ENCODE data around the gene TJP2. TPM values are rescaled to one million over a fixed set of nuclear protein-coding genes. Genes with fewer than 3 reads are reported as not detected.

TJP2 gene
- total RNA-seq, 1 experiment from 2014 or later = 155 TPM

DNA sequence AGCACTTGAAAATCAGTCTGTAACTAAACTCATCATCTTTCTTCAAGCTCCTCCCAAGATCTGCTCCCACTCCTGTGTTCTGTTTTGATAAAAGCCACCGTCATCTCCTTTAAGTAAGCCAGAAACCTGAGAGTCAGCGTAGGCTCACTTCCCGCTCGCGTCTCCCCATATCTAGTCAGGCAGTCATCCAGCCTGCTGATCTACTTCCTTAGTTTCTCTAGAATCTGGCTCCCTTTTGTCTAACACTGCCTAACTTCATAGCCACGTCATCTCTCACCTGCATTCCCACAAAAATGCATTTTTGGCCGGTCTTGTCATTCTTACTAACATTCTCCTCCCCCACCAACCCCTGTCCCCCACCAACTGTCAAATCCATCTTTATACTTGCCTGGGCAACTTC, 3.0 kb upstream of the TJP2 start (continued):
- TF ChIP-seq, protein P1, sequence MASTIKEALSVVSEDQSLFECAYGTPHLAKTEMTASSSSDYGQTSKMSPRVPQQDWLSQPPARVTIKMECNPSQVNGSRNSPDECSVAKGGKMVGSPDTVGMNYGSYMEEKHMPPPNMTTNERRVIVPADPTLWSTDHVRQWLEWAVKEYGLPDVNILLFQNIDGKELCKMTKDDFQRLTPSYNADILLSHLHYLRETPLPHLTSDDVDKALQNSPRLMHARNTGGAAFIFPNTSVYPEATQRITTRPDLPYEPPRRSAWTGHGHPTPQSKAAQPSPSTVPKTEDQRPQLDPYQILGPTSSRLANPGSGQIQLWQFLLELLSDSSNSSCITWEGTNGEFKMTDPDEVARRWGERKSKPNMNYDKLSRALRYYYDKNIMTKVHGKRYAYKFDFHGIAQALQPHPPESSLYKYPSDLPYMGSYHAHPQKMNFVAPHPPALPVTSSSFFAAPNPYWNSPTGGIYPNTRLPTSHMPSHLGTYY (CRISPR knock-in tag; IDR thresholded peaks at IDR 0.05) = no peak
- no peak for TF ChIP-seq ZNF263 (CRISPR knock-in tag; IDR thresholded peaks at IDR 0.05; ENCODE audit: low read depth)
- TF ChIP-seq ZNF671 (CRISPR knock-in tag; IDR thresholded peaks at IDR 0.05) = no peak
- TF ChIP-seq NR3C1 (CRISPR knock-in tag; conservative IDR thresholded peaks at IDR 0.05; ENCODE audit: low read depth) = no peak
- no peak for TF ChIP-seq ZBTB21 (CRISPR knock-in tag; IDR thresholded peaks at IDR 0.05; ENCODE audit: borderline replicate concordance)
- TF ChIP-seq ZNF396 (CRISPR knock-in tag; IDR thresholded peaks at IDR 0.05; ENCODE audit: borderline replicate concordance) = no peak
- no peak for TF ChIP-seq USF1 (CRISPR knock-in tag; IDR thresholded peaks at IDR 0.05)
- TF ChIP-seq, protein P2, sequence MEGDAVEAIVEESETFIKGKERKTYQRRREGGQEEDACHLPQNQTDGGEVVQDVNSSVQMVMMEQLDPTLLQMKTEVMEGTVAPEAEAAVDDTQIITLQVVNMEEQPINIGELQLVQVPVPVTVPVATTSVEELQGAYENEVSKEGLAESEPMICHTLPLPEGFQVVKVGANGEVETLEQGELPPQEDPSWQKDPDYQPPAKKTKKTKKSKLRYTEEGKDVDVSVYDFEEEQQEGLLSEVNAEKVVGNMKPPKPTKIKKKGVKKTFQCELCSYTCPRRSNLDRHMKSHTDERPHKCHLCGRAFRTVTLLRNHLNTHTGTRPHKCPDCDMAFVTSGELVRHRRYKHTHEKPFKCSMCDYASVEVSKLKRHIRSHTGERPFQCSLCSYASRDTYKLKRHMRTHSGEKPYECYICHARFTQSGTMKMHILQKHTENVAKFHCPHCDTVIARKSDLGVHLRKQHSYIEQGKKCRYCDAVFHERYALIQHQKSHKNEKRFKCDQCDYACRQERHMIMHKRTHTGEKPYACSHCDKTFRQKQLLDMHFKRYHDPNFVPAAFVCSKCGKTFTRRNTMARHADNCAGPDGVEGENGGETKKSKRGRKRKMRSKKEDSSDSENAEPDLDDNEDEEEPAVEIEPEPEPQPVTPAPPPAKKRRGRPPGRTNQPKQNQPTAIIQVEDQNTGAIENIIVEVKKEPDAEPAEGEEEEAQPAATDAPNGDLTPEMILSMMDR (IDR thresholded peaks at IDR 0.05) = no peak
- TF ChIP-seq MLX (CRISPR knock-in tag; IDR thresholded peaks at IDR 0.05) = no peak
- TF ChIP-seq GTF2I (CRISPR knock-in tag; conservative IDR thresholded peaks at IDR 0.05) = no peak
- no peak for TF ChIP-seq SMAD3 (CRISPR knock-in tag; IDR thresholded peaks at IDR 0.05; ENCODE audit: borderline replicate concordance)
- TF ChIP-seq, protein P3, sequence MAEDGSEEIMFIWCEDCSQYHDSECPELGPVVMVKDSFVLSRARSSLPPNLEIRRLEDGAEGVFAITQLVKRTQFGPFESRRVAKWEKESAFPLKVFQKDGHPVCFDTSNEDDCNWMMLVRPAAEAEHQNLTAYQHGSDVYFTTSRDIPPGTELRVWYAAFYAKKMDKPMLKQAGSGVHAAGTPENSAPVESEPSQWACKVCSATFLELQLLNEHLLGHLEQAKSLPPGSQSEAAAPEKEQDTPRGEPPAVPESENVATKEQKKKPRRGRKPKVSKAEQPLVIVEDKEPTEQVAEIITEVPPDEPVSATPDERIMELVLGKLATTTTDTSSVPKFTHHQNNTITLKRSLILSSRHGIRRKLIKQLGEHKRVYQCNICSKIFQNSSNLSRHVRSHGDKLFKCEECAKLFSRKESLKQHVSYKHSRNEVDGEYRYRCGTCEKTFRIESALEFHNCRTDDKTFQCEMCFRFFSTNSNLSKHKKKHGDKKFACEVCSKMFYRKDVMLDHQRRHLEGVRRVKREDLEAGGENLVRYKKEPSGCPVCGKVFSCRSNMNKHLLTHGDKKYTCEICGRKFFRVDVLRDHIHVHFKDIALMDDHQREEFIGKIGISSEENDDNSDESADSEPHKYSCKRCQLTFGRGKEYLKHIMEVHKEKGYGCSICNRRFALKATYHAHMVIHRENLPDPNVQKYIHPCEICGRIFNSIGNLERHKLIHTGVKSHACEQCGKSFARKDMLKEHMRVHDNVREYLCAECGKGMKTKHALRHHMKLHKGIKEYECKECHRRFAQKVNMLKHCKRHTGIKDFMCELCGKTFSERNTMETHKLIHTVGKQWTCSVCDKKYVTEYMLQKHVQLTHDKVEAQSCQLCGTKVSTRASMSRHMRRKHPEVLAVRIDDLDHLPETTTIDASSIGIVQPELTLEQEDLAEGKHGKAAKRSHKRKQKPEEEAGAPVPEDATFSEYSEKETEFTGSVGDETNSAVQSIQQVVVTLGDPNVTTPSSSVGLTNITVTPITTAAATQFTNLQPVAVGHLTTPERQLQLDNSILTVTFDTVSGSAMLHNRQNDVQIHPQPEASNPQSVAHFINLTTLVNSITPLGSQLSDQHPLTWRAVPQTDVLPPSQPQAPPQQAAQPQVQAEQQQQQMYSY (CRISPR knock-in tag; IDR thresholded peaks at IDR 0.05) = no peak
- TF ChIP-seq, protein P4, sequence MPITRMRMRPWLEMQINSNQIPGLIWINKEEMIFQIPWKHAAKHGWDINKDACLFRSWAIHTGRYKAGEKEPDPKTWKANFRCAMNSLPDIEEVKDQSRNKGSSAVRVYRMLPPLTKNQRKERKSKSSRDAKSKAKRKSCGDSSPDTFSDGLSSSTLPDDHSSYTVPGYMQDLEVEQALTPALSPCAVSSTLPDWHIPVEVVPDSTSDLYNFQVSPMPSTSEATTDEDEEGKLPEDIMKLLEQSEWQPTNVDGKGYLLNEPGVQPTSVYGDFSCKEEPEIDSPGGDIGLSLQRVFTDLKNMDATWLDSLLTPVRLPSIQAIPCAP (CRISPR knock-in tag; IDR thresholded peaks at IDR 0.05) = no peak
- TF ChIP-seq TCF7 (CRISPR knock-in tag; IDR thresholded peaks at IDR 0.05; ENCODE audit: low read depth) = no peak
- TF ChIP-seq USF2 (CRISPR knock-in tag; IDR thresholded peaks at IDR 0.05) = no peak

DNA sequence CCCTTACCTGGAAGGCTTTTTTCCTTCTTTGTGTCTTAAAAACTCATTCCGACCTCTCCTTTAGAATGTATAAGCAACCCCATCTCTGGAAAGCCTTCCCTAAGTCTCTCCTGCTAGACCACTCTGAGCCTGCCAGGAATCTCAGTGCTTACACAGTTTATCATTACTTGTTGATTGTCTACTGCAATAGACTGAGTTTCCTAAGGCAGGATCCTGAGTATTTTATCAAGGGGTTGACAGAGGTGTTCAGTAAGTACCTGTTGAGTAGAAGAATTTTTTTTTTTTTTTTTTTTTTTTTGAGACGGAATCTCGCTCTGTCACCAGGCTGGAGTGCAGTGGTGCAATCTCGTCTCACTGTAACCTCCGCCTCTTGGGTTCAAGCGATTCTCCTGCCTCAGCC, 2.6 kb upstream of the TJP2 start:
- ChIA-PET CTCF (interaction anchor here (2.5 kb wide), 1 partner anchor 14 kb away, joined by 19 read pairs; no protein-coding TSS in a partner anchor), POLR2A (no interaction called here)
- Mint-ChIP-seq H3K27ac (peak overlapping the region; percentile 35; the same call in 1 of the 2 replicates), H3K36me3 (no peaks in the 10 kb centered on the region), H3K27me3 (ENCODE audit: low read depth) (peaks cover 6% of the 10 kb centered on the region), H3K9me3 (no peaks in the 10 kb centered on the region), H3K4me1 (peaks cover 76% of the 10 kb centered on the region), H3K4me3 (no peak overlapping the region)
- ATAC-seq = no peak
- no peak for DNase-seq (ENCODE audit: low spot score)
- TF ChIP-seq CREM (CRISPR knock-in tag; IDR thresholded peaks at IDR 0.05) (no peak), TP53 (CRISPR knock-in tag; IDR thresholded peaks at IDR 0.05) (no peak), ZNF671 (CRISPR knock-in tag; IDR thresholded peaks at IDR 0.05) (no peak), STAT6 (CRISPR knock-in tag; conservative IDR thresholded peaks at IDR 0.05; ENCODE audit: low read depth) (no peak), ESRRA (CRISPR knock-in tag; IDR thresholded peaks at IDR 0.05; ENCODE audit: borderline replicate concordance) (no peak)
- TF ChIP-seq, protein P2 (IDR thresholded peaks at IDR 0.05) = no peak
- TF ChIP-seq, protein P5, sequence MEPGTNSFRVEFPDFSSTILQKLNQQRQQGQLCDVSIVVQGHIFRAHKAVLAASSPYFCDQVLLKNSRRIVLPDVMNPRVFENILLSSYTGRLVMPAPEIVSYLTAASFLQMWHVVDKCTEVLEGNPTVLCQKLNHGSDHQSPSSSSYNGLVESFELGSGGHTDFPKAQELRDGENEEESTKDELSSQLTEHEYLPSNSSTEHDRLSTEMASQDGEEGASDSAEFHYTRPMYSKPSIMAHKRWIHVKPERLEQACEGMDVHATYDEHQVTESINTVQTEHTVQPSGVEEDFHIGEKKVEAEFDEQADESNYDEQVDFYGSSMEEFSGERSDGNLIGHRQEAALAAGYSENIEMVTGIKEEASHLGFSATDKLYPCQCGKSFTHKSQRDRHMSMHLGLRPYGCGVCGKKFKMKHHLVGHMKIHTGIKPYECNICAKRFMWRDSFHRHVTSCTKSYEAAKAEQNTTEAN (CRISPR knock-in tag; IDR thresholded peaks at IDR 0.05) = no peak
